Neuronal stem cell (in vitro differentiated cells): Measurements from ENCODE around the gene HPCAL1.
A peak's percentile ranks its signal among the peaks of the same experiment; 100 is the strongest.

Experiments used
- DNase-seq: peaks from one replicate; pipeline ENCODE4 v3.0.0-alpha.2; 2013; ENCODE audit warnings: low spot score
- H2AFZ ChIP-seq: one replicate; pipeline ENCODE4 v1.6.1; 2013; ENCODE audit warnings: mild to moderate bottlenecking, low read length, inconsistent platforms
- H2AK5ac ChIP-seq: 2 replicates; pipeline ENCODE4 v1.6.1; 2013; ENCODE audit warnings: low read depth, mild to moderate bottlenecking, inconsistent platforms, low read length, moderate library complexity, mixed read lengths
- H2BK120ac ChIP-seq: 2 replicates; pipeline ENCODE4 v1.6.1; 2013; ENCODE audit warnings: low read depth, mild to moderate bottlenecking, inconsistent platforms, low read length, moderate library complexity, mixed read lengths
- H2BK12ac ChIP-seq: one replicate; pipeline ENCODE4 v1.6.1; 2013; ENCODE audit warnings: low read length, inconsistent platforms
- H2BK15ac ChIP-seq: 2 replicates; pipeline ENCODE4 v1.6.1; 2013; ENCODE audit warnings: mild to moderate bottlenecking, low read length, inconsistent platforms, mixed read lengths
- H2BK5ac ChIP-seq: one replicate; pipeline ENCODE4 v1.6.1; 2013; ENCODE audit warnings: inconsistent platforms, mild to moderate bottlenecking, low read length, moderate library complexity
- H3K14ac ChIP-seq: one replicate; pipeline ENCODE4 v1.6.1; 2013; ENCODE audit warnings: low read length, inconsistent platforms
- H3K18ac ChIP-seq: 2 replicates; pipeline ENCODE4 v1.6.1; 2013; ENCODE audit warnings: low read length, inconsistent platforms
- H3K23ac ChIP-seq: 2 replicates; pipeline ENCODE4 v1.6.1; 2013; ENCODE audit warnings: low read depth, mild to moderate bottlenecking, mixed read lengths, low read length, inconsistent platforms; ENCODE audit not compliant: poor library complexity
- H3K27ac ChIP-seq: replicated peaks from 3 replicates; pipeline ENCODE4 v1.5.1; 2013; ENCODE audit warnings: low read length, inconsistent platforms
- H3K27me3 ChIP-seq, 3 experiments: 2 replicates each; pipeline ENCODE4 v1.6.1; 2013; ENCODE audit warnings: low read length in 3 of 3, mild to moderate bottlenecking in 2 of 3, inconsistent platforms in 1 of 3, low read depth in 1 of 3, mixed read lengths in 1 of 3, moderate library complexity in 1 of 3; ENCODE audit not compliant: control insufficient read depth in 3 of 3, insufficient read depth in 3 of 3
- H3K36me3 ChIP-seq, 2 donors: replicated peaks in 1 of 2; 2 replicates each; pipeline ENCODE4 v1.6.1; 2013; ENCODE audit warnings: low read length in 2 of 2; ENCODE audit not compliant: control insufficient read depth in 2 of 2, insufficient read depth in 2 of 2
- H3K4ac ChIP-seq: 2 replicates; pipeline ENCODE4 v1.6.1; 2013; ENCODE audit warnings: inconsistent platforms, mild to moderate bottlenecking, low read length, moderate library complexity
- H3K4me1 ChIP-seq, 2 donors: 1 replicate in 1 of 2; 2 replicates in 1 of 2; pipeline ENCODE4 v1.6.1; 2013; ENCODE audit warnings: low read length in 2 of 2, low read depth in 1 of 2; ENCODE audit not compliant: control insufficient read depth in 2 of 2, insufficient read depth in 1 of 2
- H3K4me2 ChIP-seq: one replicate; pipeline ENCODE4 v1.6.1; 2013; ENCODE audit warnings: mild to moderate bottlenecking, low read length, inconsistent platforms; ENCODE audit not compliant: insufficient read depth, poor library complexity, severe bottlenecking
- H3K4me3 ChIP-seq, 2 donors: 2 replicates each; pipeline ENCODE4 v1.5.1; 2013; ENCODE audit warnings: low read length in 2 of 2, mild to moderate bottlenecking in 2 of 2, inconsistent platforms in 1 of 2, moderate library complexity in 1 of 2
- H3K79me1 ChIP-seq: one replicate; pipeline ENCODE4 v1.6.1; 2013; ENCODE audit warnings: low read depth, mild to moderate bottlenecking, inconsistent platforms, low read length, moderate library complexity
- H3K9ac ChIP-seq: one replicate; pipeline ENCODE4 v1.6.1; 2013; ENCODE audit warnings: mild to moderate bottlenecking, low read depth, low read length, inconsistent platforms; ENCODE audit not compliant: poor library complexity
- H3K9me3 ChIP-seq, 2 donors: replicated peaks in 1 of 2; 2 replicates each; pipeline versions ENCODE3 to v1.6.1; 2013; ENCODE audit warnings: low read length in 2 of 2, mild to moderate bottlenecking in 2 of 2, inconsistent platforms in 1 of 2, low read depth in 1 of 2, mixed read lengths in 1 of 2, moderate library complexity in 1 of 2; ENCODE audit not compliant: control insufficient read depth in 2 of 2, insufficient read depth in 1 of 2
- H4K8ac ChIP-seq: one replicate; pipeline ENCODE4 v1.6.1; 2013; ENCODE audit warnings: low read depth, mild to moderate bottlenecking, inconsistent platforms, low read length, moderate library complexity
- H4K91ac ChIP-seq: one replicate; pipeline ENCODE4 v1.6.1; 2013; ENCODE audit warnings: low read length, low read depth, mild to moderate bottlenecking, inconsistent platforms; ENCODE audit not compliant: poor library complexity
- WGBS, 2 donors: extraction: QIAGEN DNeasy Blood & Tissue Kit; methylation state at CpG; one replicate each; pipeline ENCODE4 v1.1.7; 2013; ENCODE audit warnings: missing lambda C conversion rate in 2 of 2, mixed read lengths in 1 of 2; ENCODE audit not compliant: insufficient read length in 2 of 2, insufficient replicate concordance in 1 of 2; ENCODE audit errors: extremely low coverage in 2 of 2; 5-methylcytosine and 5-hydroxymethylcytosine counted together

HPCAL1 gene

GRCh38 chr2:10332402-10333246, 29.9 kb downstream of the HPCAL1 start:
- H3K14ac ChIP-seq = no peak overlapping the region
- H4K91ac ChIP-seq = no peak overlapping the region
- peak overlapping the region; percentile 39 for H3K18ac ChIP-seq
- H4K8ac ChIP-seq = no peak overlapping the region
- H2BK5ac ChIP-seq = no peak overlapping the region
- peak; percentile 29 for DNase-seq
- H2AFZ ChIP-seq = peak overlapping the region; percentile 79
- no peaks in the 10 kb centered on the region for H3K79me1 ChIP-seq
- H3K36me3 ChIP-seq = no peaks in the 10 kb centered on the region
- no peak overlapping the region for H3K23ac ChIP-seq
- H2BK12ac ChIP-seq = no peak overlapping the region
- H3K4me2 ChIP-seq = no peak overlapping the region
- no CpG with 5 or more reads among the region's 15 CpGs for WGBS, 2 donors
- peak overlapping the region in 1 of 2 donors; percentile 6 for H3K4me3 ChIP-seq
- peaks cover 3 to 9% of the 10 kb centered on the region in 2 donors for H3K9me3 ChIP-seq
- H3K27me3 ChIP-seq = no peaks in the 10 kb centered on the region
- no peak overlapping the region for H3K9ac ChIP-seq
- H2BK120ac ChIP-seq = no peak overlapping the region
- peak overlapping the region; percentile 8 for H2BK15ac ChIP-seq
- peaks cover 28 to 42% of the 10 kb centered on the region in 2 donors for H3K4me1 ChIP-seq
- no peak overlapping the region for H3K27ac ChIP-seq
- no peak overlapping the region for H3K4ac ChIP-seq
- H2AK5ac ChIP-seq = no peak overlapping the region

- H3K18ac ChIP-seq = peak overlapping the region; percentile 54
- no peak overlapping the region for H2BK12ac ChIP-seq
- peak overlapping the region; percentile 79 for H2AFZ ChIP-seq
- H3K23ac ChIP-seq = no peak overlapping the region
- no peak overlapping the region for H2BK5ac ChIP-seq
- no peak overlapping the region for H4K91ac ChIP-seq
- H2BK15ac ChIP-seq = peak overlapping the region; percentile 65
- H3K27ac ChIP-seq = no peak overlapping the region
- peaks cover 3 to 9% of the 10 kb centered on the region in 2 donors for H3K9me3 ChIP-seq
- H3K4ac ChIP-seq = no peak overlapping the region
- H3K14ac ChIP-seq = no peak overlapping the region
- no peaks in the 10 kb centered on the region for H3K27me3 ChIP-seq
- H3K9ac ChIP-seq = no peak overlapping the region
- H2BK120ac ChIP-seq = no peak overlapping the region
- H2AK5ac ChIP-seq = no peak overlapping the region
- no CpG with 5 or more reads among the region's 5 CpGs for WGBS, 2 donors
- no peak overlapping the region for H4K8ac ChIP-seq
- no peak overlapping the region for H3K4me2 ChIP-seq
- H3K4me3 ChIP-seq = peak overlapping the region in 1 of 2 donors; percentile 6
- peaks cover 28 to 42% of the 10 kb centered on the region in 2 donors for H3K4me1 ChIP-seq
- H3K36me3 ChIP-seq = no peaks in the 10 kb centered on the region
- H3K79me1 ChIP-seq = no peaks in the 10 kb centered on the region
- no peak for DNase-seq
Measured at GRCh38 chr2:10333247-10333613, 30.5 kb downstream of the HPCAL1 start.

DNA sequence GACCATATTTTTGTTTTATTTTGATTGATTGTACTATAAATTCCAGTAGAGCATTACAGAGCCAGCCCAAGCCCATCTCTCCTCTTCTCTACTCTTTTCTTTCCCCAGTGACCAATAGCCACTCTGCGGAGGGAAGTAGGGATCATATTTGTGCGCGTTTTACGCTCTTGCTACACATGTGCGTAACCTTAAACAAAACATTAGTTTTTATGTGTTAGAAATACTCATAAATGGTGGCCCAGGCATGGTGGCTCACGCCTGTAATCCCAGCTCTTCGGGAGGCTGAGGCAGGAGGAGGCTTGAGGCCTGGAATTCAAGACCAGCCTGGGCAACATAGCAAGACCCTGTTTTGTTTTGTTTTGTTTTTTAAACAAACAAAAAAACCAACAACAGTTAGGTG, 31.3 kb downstream of the HPCAL1 start:
- Histone ChIP-seq H3K27ac (no peak overlapping the region), H3K18ac (no peak overlapping the region), H2AK5ac (no peak overlapping the region), H3K36me3 (no peaks in the 10 kb centered on the region), H3K27me3 (no peaks in the 10 kb centered on the region), H4K91ac (no peak overlapping the region), H3K9ac (no peak overlapping the region), H2AFZ (no peak overlapping the region), H2BK15ac (no peak overlapping the region), H3K4me3 (no peak overlapping the region), H2BK12ac (no peak overlapping the region), H3K23ac (no peak overlapping the region), H3K14ac (no peak overlapping the region), H3K4me2 (no peak overlapping the region), H3K9me3 (peaks cover 3 to 9% of the 10 kb centered on the region in 2 donors), H4K8ac (no peak overlapping the region), H3K79me1 (no peaks in the 10 kb centered on the region), H3K4me1 (peaks cover 31 to 42% of the 10 kb centered on the region in 2 donors), H2BK120ac (no peak overlapping the region), H2BK5ac (no peak overlapping the region), H3K4ac (no peak overlapping the region)
- WGBS, 2 donors = no CpG with 5 or more reads among the region's 7 CpGs
- DNase-seq = no peak

DNA sequence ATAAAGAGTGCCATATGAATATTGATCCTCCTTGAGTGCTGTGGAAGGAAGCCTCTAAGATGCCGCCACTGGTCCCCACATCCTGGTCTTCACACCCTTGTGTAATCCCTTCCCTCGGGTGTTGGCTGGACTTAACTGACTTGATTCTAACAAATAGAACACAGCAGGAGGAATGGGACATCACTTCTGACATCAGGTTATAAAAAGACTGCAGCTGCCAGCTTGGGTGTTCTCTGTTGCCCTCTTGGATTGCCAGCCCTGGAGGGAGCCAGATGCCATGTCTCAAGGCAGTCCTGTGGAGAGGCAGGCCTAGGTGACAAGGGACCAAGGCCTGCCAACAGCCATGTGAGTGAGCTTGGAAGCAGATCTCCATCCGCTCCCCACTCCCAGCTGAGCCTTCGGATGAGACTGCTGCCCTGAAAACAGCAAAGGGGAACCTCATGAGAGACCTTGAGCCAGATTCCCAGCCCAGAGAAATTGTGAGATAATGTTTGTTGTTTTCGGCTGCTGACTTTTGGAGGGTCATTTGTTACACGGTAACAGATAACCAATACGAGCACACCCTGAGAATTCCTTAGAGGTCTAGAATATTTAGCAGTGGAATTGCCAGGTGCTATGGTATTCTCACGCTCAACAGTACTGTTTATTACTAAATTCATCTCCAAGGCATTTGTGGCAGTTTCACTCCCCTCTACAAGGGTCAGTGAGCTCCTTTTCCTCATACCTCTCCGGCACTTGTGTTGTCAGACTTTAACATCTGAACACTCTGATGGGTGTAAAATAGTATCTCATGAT, 32.5 kb downstream of the HPCAL1 start:
- Histone ChIP-seq H4K91ac (no peak overlapping the region), H2BK5ac (no peak overlapping the region), H3K4me3 (no peak overlapping the region), H3K9ac (no peak overlapping the region), H3K23ac (no peak overlapping the region), H3K79me1 (no peaks in the 10 kb centered on the region), H2BK15ac (no peak overlapping the region), H3K14ac (no peak overlapping the region), H2AK5ac (no peak overlapping the region), H3K4me1 (peaks cover 29 to 32% of the 10 kb centered on the region in 2 donors), H3K27me3 (no peaks in the 10 kb centered on the region), H3K9me3 (peaks cover 3 to 9% of the 10 kb centered on the region in 2 donors), H2AFZ (no peak overlapping the region), H3K4ac (no peak overlapping the region), H3K27ac (no peak overlapping the region), H3K18ac (no peak overlapping the region), H3K4me2 (no peak overlapping the region), H4K8ac (no peak overlapping the region), H2BK120ac (no peak overlapping the region), H3K36me3 (no peaks in the 10 kb centered on the region), H2BK12ac (no peak overlapping the region)
- DNase-seq = no peak
- no CpG with 5 or more reads among the region's 9 CpGs for WGBS, 2 donors
